T follicular helper cell (primary cell): Measurements from ENCODE around the gene ARRDC1.
"Not testable (repeated sequence)": the region's sequence is repeated elsewhere in the genome, so short reads cannot be mapped to it uniquely, and the experiment has no call there.

Experiments used
- DNase-seq: peaks from one replicate; pipeline ENCODE4 v3.0.0-alpha.2; 2020; ENCODE audit warnings: low read depth
- total RNA-seq, 2 experiments: gene quantifications; one replicate each; lab custom pipeline; 2026; lab: John Stamatoyannopoulos, UW

ARRDC1 gene
- total RNA-seq, result 20.0 to 49.1 reads per million in 2 experiments

DNA sequence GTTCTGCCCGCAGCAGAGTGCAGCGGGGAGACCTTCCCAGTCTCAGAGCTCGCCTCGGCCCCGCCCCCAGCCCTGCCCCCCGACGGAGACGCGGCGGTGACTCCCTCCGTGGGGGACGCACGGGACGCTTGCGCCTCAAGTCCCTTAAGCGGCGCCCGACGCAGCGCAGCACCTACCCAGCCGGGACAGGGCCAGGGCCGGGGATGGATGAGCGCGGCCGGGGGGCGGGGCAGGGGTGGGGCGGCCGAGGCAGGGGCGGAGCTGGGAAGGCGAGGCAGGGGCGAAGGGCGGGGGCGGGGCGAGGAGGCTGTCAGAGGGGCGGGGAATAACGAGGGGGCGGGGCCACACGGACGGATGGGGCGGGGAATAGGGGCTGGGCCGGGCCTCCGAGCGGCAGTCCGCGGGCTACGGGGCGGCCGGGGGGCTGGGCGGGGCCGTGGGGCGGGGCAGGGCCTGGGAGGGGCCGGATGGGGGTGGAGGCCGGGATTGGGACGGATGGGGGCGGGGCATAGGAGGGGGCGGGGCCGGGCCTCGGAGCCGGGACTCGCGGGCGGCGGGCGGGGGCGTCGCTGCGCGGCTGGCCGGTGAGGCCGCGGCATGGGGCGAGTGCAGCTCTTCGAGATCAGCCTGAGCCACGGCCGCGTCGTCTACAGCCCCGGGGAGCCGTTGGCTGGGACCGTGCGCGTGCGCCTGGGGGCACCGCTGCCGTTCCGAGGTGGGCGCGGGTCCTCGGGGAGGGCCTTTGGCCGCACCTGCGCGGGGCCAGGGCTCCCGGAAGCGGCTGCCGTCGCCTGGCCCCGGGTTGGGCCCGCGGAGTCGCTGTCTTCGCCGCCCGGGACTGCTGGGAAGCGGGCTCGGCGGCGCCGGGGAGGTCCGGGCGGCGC lies at the start of gene ARRDC1:
Gene ARRDC1 (plus strand): TSS at position 566 of the 884 bp plus-strand sequence. CDS start 32 bp downstream, at position 598.
- DNase-seq, result peak; percentile 90

GRCh38 chr9:137556069-137556838 lies 49.2 kb upstream of the ARRDC1 start:
- no peak for DNase-seq

GRCh38 chr9:137558127-137558526 lies 47.4 kb upstream of the ARRDC1 start:
- DNase-seq, result no peak

- no peak for DNase-seq
Observed at GRCh38 chr9:137564134-137564533, 41.4 kb upstream of the ARRDC1 start.

GRCh38 chr9:137564817-137565411 lies 40.6 kb upstream of the ARRDC1 start:
- DNase-seq, result no peak

DNA sequence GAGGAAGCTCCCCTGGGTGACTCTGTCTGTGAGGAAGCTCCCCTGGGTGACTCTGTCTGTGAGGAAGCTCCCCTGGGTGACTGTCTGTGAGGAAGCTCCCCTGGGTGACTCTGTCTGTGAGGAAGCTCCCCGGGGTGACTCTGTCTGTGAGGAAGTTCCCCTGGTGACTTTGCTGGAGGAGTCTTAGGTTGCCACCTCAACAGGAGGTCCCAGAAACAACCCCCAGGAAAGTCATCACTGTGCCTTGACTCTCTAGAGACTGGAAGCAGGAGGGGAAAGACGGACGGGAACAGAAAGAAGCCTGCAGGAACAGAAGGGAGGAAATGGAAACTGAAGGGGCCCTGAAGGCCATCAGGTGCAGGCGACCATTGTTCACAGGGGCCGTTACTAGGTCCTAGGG lies 37.0 kb upstream of the ARRDC1 start:
- not testable (repeated sequence) for DNase-seq

DNA sequence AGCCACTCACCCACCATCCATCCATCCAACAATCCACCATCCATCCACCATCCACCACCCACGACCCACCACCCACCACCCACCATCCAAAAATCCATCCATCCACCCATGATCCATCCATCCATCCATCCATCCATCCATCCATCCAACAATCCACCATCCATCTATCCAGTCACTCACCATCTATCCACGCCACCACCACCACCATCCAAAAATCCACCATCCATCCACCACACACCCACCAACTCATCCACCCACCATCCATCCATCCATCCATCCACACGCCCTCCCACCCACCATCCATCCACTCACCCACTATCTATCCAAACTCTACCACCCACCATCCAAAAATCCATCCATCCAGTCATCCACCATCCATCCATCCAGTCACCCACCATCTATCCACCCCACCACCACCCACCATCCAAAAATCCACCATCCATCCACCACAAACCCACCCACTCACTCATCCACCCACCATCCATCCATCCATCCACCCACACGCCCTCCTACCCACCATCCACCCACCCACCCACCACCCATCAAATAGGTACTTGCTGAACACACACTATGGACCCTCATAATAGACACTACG lies 35.8 kb upstream of the ARRDC1 start:
- DNase-seq, result no peak

GRCh38 chr9:137570566-137570965 lies 34.9 kb upstream of the ARRDC1 start:
- DNase-seq, result no peak

- DNase-seq, result no peak
Observed at GRCh38 chr9:137574192-137574591, 31.3 kb upstream of the ARRDC1 start.

- DNase-seq, result no peak
Observed at GRCh38 chr9:137575364-137575715, 30.1 kb upstream of the ARRDC1 start.

GRCh38 chr9:137575716-137576411 lies 29.6 kb upstream of the ARRDC1 start:
- DNase-seq, result no peak

GRCh38 chr9:137578518-137579258 lies 26.8 kb upstream of the ARRDC1 start, which contains the start of gene DPH7:
Gene DPH7, minus strand, starts transcription at chr9:137578925. Its CDS starts 148 bp downstream, at chr9:137578777.
- DNase-seq, result peak; percentile 92

DNA sequence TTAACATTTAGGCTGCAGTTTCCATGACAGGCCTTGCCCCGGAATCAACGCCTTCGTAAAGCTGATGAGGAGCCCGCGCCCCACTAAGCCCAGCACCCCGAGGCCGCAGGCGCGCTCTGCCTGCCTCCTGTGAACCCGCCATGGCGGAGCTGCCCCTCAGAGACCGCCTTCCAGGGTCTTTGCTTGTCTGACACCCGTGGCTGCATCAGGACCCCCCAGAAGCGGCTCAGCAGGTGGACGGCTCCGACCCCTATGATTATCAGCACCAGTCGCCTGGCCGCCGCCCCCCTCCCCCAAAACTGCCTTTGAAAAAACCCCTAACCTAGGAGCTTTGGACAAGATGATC lies 26.3 kb upstream of the ARRDC1 start:
- DNase-seq, result no peak

- DNase-seq, result no peak
Observed at GRCh38 chr9:137580209-137580953, 25.1 kb upstream of the ARRDC1 start.

GRCh38 chr9:137580954-137581322 lies 24.5 kb upstream of the ARRDC1 start:
- DNase-seq, result no peak

- DNase-seq, result no peak
Observed at GRCh38 chr9:137581361-137582285, 23.9 kb upstream of the ARRDC1 start.

GRCh38 chr9:137582286-137582860 lies 23.1 kb upstream of the ARRDC1 start:
- no peak for DNase-seq

DNA sequence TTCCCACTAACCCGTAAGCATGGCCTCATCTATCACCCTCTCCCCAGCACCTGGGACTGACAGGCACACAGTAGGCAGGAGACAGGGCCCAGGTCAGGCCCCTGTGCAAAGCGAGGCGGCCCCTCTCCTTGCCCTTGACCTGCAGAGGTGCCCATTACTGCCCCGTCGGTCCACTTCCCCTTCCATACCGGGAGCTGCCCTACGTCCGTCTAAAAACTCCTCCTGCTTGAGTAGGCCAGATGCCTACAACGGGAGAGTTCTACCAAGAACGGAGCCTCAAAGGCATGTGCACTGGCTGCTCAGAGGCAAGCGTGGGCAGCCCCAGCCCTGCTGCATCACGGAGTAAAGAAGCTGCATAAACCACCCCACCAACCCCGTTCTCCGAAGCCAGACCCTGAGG lies 22.1 kb upstream of the ARRDC1 start:
- no peak for DNase-seq

DNA sequence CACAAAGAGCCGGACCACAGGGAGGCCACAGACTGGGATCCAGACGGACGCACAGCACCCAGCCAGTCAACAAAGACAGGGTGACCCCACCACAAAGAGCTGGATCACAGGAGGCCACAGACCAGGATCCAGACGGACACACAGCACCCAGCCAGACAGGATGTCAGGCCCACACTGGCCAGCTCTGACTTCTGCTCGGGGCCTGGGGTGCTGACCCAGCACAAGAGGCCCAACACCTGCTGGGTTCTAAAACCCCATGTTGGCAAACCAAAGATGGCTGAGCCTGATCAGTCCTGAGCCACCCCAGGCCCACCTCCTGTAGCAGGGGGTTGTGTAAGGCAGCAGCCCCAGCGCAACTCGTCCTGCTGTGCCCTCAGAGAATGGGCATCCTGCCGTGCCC lies 21.5 kb upstream of the ARRDC1 start:
- no peak for DNase-seq
